GM19193 (cell line): ENCODE measurements around the gene SMG6.

ENCODE experiments used
- POLR2A ChIP-seq: IDR thresholded peaks from 4 replicates; pipeline ENCODE4 v1.6.1; 2011; ENCODE audit not compliant: insufficient read depth, insufficient read length; ENCODE audit errors: extremely low read depth

Gene SMG6

GRCh38 chr17:2303204-2304188 lies at the start of gene SMG6, which contains the start of gene SRR:
Gene SMG6, minus strand, starts transcription at chr17:2303785. Its CDS starts 65 bp downstream, at chr17:2303720.
Gene SRR, plus strand, starts transcription at chr17:2303950. Its CDS starts 11,611 bp downstream, at chr17:2315561.
- TF ChIP-seq POLR2A: peak; percentile 85

- no peak for TF ChIP-seq POLR2A
Measured at GRCh38 chr17:2351269-2351668, 47.7 kb upstream of the SMG6 start.

DNA sequence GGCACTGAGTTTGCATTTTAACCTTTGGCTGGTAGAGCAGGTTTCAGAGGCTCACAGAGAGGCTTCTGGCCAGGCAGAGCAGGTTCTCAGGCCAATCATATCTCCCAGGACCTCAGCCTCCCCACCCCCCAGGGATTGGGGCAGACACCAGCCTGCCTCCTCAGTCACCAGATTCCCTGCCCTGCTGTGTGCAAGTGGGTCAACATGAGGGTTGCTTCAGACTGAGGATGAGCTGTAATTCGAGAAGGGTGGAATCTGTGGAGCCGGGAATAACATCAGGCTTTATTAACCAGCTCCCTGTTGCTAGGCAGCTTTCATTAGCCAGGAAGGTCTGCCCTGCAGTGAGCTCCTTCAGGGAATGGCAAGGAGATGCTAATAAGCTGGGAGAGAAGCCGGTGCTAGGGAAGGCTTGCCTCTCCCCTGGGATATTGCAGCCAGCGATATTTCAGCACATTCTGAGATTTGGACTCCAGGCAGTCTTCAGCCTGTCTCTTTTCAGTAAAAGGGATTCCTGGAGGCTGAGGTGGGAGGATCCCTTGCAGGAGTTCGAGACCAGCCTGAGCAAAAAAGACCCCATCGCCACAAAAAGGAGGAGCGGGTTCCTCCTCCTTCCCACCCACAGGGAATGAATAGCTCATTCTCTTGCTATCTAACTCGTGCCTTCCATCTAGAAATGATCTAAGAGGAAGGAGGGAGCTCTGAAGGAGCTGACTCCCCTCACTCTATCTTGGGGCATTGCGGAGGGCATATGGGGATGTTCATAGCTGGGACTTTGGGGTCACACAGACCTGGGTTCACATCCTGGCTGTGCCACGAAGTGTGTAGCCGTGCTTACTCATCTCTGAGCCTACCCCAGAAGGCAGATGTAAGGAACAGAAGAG lies 44.5 kb upstream of the SMG6 start:
- TF ChIP-seq POLR2A: no peak

- no peak for TF ChIP-seq POLR2A
Measured at GRCh38 chr17:2346475-2346874, 42.9 kb upstream of the SMG6 start.

GRCh38 chr17:2344528-2344927 lies 40.9 kb upstream of the SMG6 start:
- no peak for TF ChIP-seq POLR2A

DNA sequence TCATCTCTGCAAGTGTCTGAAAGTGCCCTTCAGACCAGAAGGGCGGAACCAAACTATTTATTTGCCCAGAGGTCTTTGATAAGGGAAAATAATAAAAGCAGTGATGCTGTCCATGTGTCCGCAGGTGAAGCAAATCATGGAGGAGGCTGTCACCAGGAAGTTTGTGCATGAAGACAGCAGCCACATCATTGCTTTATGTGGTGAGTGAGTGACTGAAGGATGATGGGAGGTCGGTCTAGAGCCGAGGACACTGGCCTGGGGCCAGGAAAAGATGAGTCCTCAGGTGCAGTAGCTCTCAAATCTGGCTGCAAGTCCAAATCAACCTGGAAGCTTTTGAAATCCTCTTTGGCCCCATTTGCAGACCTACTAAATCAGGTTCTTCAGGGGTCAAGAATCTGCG lies 39.8 kb upstream of the SMG6 start:
- TF ChIP-seq POLR2A: no peak

- no peak for TF ChIP-seq POLR2A
Measured at GRCh38 chr17:2338315-2338657, 34.7 kb upstream of the SMG6 start.

DNA sequence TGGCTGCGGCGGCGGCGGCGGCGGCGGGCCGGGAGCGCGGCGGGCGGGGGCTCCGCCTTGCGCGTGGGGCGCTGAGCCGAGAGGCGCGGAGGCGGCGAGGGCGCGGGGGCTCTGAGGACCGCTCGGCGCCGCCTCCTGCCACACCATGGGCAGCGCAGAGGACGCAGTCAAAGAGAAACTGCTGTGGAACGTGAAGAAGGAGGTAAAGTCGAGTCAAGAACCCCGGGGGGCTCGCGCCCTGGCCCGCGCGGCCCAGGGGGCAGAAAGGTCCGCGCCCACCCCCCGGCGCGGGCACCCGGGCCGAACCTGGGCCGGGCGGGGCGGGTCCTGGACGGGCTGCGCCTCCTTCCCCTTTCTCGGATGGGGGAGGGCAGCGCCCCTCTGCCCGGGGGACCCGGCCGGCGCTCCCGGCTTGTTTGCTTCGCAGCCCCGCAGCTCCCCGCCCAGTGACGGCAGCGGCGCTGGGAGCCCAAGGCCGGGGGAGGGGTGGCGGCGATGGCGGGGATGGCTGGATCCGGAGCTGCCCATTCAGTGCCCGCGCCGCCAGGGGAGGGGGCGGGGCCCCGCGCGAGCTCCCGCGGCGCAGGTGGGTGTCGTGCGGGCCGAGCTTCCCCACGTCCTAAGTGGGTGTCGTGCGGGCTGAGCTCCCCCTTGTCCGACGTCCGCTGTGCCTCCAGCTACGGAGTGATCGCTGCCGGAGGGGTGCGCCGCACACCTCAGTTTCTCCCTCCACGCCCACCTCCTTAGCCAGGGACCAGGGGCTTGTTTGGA lies 34.1 kb upstream of the SMG6 start:
- TF ChIP-seq POLR2A: no peak

DNA sequence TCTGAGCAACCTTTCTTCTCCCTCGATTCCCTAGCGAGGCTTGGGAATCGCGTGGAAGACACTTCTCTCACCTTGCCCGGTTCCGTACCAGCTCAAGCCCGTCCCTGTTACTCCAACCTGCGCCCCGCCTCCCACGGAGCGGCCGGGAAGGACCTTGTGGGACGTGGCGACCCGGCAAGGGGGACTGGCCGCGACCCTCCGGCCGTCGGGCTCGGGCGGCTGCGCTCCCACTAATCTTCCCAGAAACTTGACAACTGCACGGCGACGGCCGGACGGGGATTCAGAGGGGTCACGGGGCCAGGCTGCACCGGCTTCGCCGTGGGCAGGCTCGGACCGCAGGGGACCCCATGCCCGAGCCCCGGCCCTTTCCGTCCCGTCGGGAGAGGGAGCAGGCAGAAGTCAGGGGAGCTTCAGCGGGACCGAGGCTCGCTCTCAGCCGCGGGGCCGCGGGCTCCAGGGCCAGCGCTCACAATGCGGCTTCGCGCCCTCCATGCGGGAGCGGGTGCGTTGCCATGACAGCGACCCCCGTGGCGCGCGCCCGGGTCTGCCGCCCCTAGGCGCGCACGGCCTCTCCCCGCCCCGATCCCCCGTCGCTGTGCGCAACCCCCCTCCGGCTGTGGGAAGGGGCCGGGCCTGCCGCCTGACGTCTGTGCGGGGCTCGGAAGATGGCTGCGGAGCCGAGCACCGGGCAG lies 33.4 kb upstream of the SMG6 start, which contains the start of gene SGSM2:
TSS of gene SGSM2 (plus strand) at position 650 of the 692 bp plus-strand sequence. CDS start 188 bp downstream, outside the sequence.
- TF ChIP-seq POLR2A: peak; percentile 29

DNA sequence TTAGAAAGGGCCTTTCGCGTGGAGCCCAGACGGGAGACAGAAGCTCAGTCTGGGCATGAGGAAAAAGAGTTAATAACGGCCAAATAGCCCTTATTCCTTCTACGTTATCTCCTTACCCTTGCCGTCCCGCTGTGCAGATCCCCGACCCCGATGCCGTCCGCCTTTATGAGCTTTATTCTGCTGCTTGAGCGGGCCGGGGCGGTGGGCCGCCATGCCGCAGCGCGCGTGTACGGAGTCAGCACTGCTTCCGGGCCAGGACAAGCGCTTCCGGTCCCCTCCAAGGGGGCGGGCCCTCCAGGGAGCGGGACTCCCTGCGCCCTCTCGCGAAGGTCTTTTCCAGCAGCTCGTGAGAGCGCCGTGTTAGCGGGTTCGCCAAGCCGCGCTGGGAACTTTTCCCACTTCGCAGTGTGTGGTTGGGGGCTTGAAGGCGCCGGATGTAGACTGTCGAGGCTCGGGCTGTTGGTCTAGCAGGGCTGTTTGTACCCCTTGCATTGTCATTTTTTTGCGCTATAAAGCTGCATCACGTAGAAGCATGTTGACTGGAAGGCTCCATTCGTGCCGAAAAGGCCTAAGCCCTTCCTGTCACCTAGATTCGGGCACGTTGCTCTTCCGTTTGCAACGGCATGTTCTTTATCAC lies 32.7 kb upstream of the SMG6 start, which contains the start of gene TSR1:
TSS of gene TSR1 (minus strand) at position 243 of the 637 bp plus-strand sequence. CDS start at position 213, 30 bp downstream.
- peak; percentile 86 for TF ChIP-seq POLR2A

DNA sequence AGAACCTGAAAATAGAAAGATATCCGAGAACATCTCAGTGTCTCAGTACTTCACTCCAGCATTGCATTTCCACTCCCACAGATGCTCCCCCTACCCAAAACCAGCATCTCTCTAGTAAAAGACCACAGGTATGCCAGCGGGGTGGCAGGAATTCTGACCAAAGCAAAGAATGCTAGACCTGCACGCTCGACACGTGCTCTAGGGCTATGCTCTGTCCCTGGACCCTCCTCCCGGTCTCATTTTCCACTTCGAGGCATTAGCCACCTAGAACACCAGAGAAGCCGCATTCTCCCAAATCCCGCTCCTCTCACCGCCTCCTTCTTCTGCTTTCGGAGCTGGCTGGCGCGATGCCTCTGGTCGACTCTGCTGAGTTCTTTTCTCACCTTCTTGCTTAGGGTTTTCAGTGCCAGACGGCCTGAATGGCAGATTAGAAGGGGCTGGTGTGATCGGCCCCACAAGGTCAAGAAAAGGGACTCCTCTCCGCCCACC lies 32.2 kb upstream of the SMG6 start:
- no peak for TF ChIP-seq POLR2A

DNA sequence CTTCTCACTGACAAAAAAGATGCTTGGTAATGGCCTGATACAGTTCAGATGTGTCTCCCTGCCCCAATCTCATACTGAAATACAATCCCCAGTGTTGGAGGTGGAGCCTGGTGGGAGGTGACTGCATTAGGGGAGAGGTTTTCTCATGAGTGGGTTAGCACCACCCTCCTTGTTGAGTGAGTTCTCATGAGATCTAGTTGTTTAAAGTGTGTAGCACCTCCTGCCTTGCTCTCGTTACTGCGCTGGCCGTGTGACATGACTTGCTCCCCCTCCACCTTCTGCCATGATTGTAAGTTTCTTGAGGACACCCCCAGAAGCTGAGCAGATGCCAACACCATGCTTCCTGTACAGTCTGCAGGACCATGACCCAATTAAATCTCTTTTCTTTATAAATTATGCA lies 27.7 kb upstream of the SMG6 start:
- no peak for TF ChIP-seq POLR2A

DNA sequence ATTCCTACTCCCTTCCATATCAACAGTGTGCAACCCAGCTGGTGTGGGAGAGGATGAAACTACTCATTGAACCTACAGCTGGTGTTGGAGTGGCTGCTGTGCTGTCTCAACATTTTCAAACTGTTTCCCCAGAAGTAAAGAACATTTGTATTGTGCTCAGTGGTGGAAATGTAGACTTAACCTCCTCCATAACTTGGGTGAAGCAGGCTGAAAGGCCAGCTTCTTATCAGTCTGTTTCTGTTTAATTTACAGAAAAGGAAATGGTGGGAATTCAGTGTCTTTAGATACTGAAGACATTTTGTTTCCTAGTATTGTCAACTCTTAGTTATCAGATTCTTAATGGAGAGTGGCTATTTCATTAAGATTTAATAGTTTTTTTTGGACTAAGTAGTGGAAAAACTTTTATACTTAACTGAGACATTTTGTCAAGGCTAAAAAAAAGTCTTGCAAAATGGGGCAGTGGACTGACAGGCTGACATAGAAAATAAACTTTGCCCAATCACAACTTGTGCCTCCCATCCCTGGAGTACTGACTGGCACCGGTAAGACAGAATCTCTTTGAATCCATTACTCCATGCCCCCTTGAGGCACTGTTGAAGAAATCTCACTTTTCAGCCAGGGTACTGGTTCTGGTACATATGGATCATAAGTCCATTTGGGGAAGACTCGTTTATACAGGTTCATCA lies 20.2 kb upstream of the SMG6 start:
- no peak for TF ChIP-seq POLR2A
